HL-60 (cell line): Measurements from ENCODE around the gene PPCDC.

ENCODE experiments used
- DNase-seq, 2 experiments: peaks; one replicate each; pipeline ENCODE4 v3.0.0-alpha.2; 2010 to 2020; ENCODE audit warnings: low read depth in 1 of 2, low spot score in 1 of 2
- H3K27ac ChIP-seq: fragments of 250-450 bp; sonication (Bioruptor Pico); replicated peaks from 2 replicates; pipeline ENCODE4 v1.5.1; 2020; ENCODE audit warnings: mild to moderate bottlenecking, moderate library complexity
- H3K27me3 ChIP-seq: fragments of 250-450 bp; sonication (Bioruptor Pico); 2 replicates; pipeline ENCODE4 v1.5.1; 2021; ENCODE audit warnings: mild to moderate bottlenecking, moderate library complexity; ENCODE audit not compliant: insufficient read depth, poor library complexity, severe bottlenecking
- H3K4me3 ChIP-seq: replicated peaks from 2 replicates; pipeline ENCODE4 v1.5.1; 2011; ENCODE audit warnings: mild to moderate bottlenecking, control low read depth, low read length; ENCODE audit not compliant: insufficient read depth
- GABPA ChIP-seq: IDR thresholded peaks from 2 replicates; pipeline ENCODE4 v1.6.1; 2012; ENCODE audit warnings: low read depth
- POLR2AphosphoS5 ChIP-seq: IDR thresholded peaks from 2 replicates; pipeline ENCODE4 v1.6.1; 2012; ENCODE audit warnings: low read depth
- SPI1 ChIP-seq: IDR thresholded peaks from 2 replicates; pipeline ENCODE4 v1.6.1; 2012; ENCODE audit warnings: low read depth, mild to moderate bottlenecking, borderline replicate concordance
- TF ChIP-seq, protein P1 (sequence below): IDR thresholded peaks from 2 replicates; pipeline ENCODE4 v1.6.1; 2012; ENCODE audit warnings: low read depth; ENCODE audit not compliant: insufficient replicate concordance
- TF ChIP-seq, protein P2 (sequence below): IDR thresholded peaks from one replicate; pipeline ENCODE4 v1.5.1; 2011; ENCODE audit warnings: low read length, control low read depth, inconsistent platforms; ENCODE audit not compliant: insufficient read depth

PPCDC gene

DNA sequence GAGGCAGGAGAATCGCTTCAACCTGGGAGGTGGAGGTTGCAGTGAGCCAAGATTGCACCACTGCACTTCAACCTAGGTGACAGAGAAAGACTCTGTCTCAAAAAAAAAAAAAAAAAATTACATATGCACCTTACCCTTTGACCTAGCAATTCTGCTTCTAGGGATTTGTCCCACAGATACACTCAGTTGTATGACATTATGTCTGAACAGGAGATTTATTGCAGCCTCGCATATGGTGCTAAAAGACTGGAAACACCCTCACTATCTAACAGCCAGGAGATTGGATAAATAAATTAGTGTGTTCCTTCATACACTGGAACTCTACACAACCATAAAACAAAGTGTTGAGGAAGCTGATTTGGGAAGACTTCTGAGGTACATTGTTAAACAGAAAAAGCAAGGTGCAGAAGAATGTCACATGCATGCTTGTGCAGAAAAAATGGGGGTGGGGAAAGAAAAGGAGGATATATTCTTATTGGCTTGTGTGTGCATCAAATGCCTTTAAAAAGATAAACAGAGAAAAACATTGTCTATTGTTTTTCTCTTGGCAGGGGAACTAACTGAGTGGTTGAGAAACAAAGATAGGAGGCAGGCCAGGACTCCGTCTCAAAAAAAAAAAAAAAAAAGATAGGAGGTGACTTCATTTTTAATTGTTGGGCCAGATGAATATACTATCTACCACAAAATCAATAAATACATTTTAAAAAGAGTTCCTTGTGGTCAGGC lies 30.9 kb downstream of the PPCDC start:
- Histone ChIP-seq H3K4me3 (no peak overlapping the region), H3K27me3 (no peaks in the 10 kb centered on the region), H3K27ac (no peak overlapping the region)
- DNase-seq: no peak
- TF ChIP-seq SPI1 (no peak), GABPA (no peak), POLR2AphosphoS5 (no peak)
- TF ChIP-seq, protein P1, sequence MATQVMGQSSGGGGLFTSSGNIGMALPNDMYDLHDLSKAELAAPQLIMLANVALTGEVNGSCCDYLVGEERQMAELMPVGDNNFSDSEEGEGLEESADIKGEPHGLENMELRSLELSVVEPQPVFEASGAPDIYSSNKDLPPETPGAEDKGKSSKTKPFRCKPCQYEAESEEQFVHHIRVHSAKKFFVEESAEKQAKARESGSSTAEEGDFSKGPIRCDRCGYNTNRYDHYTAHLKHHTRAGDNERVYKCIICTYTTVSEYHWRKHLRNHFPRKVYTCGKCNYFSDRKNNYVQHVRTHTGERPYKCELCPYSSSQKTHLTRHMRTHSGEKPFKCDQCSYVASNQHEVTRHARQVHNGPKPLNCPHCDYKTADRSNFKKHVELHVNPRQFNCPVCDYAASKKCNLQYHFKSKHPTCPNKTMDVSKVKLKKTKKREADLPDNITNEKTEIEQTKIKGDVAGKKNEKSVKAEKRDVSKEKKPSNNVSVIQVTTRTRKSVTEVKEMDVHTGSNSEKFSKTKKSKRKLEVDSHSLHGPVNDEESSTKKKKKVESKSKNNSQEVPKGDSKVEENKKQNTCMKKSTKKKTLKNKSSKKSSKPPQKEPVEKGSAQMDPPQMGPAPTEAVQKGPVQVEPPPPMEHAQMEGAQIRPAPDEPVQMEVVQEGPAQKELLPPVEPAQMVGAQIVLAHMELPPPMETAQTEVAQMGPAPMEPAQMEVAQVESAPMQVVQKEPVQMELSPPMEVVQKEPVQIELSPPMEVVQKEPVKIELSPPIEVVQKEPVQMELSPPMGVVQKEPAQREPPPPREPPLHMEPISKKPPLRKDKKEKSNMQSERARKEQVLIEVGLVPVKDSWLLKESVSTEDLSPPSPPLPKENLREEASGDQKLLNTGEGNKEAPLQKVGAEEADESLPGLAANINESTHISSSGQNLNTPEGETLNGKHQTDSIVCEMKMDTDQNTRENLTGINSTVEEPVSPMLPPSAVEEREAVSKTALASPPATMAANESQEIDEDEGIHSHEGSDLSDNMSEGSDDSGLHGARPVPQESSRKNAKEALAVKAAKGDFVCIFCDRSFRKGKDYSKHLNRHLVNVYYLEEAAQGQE: no peak
- TF ChIP-seq, protein P2, sequence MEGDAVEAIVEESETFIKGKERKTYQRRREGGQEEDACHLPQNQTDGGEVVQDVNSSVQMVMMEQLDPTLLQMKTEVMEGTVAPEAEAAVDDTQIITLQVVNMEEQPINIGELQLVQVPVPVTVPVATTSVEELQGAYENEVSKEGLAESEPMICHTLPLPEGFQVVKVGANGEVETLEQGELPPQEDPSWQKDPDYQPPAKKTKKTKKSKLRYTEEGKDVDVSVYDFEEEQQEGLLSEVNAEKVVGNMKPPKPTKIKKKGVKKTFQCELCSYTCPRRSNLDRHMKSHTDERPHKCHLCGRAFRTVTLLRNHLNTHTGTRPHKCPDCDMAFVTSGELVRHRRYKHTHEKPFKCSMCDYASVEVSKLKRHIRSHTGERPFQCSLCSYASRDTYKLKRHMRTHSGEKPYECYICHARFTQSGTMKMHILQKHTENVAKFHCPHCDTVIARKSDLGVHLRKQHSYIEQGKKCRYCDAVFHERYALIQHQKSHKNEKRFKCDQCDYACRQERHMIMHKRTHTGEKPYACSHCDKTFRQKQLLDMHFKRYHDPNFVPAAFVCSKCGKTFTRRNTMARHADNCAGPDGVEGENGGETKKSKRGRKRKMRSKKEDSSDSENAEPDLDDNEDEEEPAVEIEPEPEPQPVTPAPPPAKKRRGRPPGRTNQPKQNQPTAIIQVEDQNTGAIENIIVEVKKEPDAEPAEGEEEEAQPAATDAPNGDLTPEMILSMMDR: no peak

DNA sequence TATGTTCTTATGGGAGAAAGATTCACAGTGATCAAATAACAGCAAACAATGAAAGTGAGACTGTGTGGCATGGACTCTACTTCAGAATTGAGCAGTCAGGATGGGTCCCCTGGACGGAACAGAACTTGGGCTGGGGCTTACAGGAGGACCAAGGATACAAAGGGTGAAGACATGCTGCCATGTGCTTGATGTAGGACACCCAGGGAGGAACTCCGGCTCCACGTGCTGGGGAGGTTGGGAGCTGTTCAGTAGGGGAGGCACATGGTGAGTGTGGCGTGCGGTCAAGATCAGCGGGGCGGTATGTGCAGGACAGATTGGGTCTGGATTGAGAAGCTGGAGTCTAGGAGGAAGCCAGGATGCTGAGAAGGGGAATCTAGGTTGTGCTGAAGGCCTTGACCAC lies 32.6 kb downstream of the PPCDC start:
- no peak for TF ChIP-seq SPI1
- H3K27ac ChIP-seq: no peak overlapping the region
- no peak overlapping the region for H3K4me3 ChIP-seq
- no peak for DNase-seq
- H3K27me3 ChIP-seq: no peaks in the 10 kb centered on the region

GRCh38 chr15:75058127-75058905 lies 34.9 kb downstream of the PPCDC start:
- Histone ChIP-seq H3K4me3 (no peak overlapping the region), H3K27me3 (no peaks in the 10 kb centered on the region), H3K27ac (peak overlapping the region; percentile 56)
- DNase-seq: peak in 1 of 2 experiments; percentile 52
- TF ChIP-seq, protein P2: no peak
- TF ChIP-seq GABPA: no peak
- TF ChIP-seq, protein P1: peak; percentile 81
- no peak for TF ChIP-seq POLR2AphosphoS5

- H3K27ac ChIP-seq: no peak overlapping the region
- H3K27me3 ChIP-seq: no peaks in the 10 kb centered on the region
Observed at GRCh38 chr15:75059607-75060006, 36.2 kb downstream of the PPCDC start.

More at GRCh38 chr15:75059607-75060006, 36.2 kb downstream of the PPCDC start:
- TF ChIP-seq POLR2AphosphoS5 (no peak), SPI1 (no peak), GABPA (no peak)
- TF ChIP-seq, protein P2: no peak
- TF ChIP-seq, protein P1: no peak
- DNase-seq: no peak
- no peak overlapping the region for H3K4me3 ChIP-seq
